NCI-H1092 treated with DMSO at 0.1 percent for 48 hours (cell line): ENCODE measurements around the gene COL1A1.
A peak's percentile ranks its signal among the peaks of the same experiment; 100 is the strongest.

Experiments
- DNase-seq: peaks from one replicate; lab custom pipeline; 2025; lab: John Stamatoyannopoulos, UW

COL1A1 gene

GRCh38 chr17:50186661-50187393, 14.6 kb downstream of the COL1A1 start:
- no peak for DNase-seq

GRCh38 chr17:50185631-50186471, 15.6 kb downstream of the COL1A1 start:
- no peak for DNase-seq

GRCh38 chr17:50184611-50185398, 16.6 kb downstream of the COL1A1 start:
- DNase-seq = no peak

GRCh38 chr17:50184064-50184463, 17.4 kb downstream of the COL1A1 start:
- DNase-seq = no peak

- DNase-seq = no peak
These were observed 17.9 kb downstream of the COL1A1 start for GRCh38 chr17:50183421-50183994.

GRCh38 chr17:50182783-50183420, 18.5 kb downstream of the COL1A1 start:
- DNase-seq = no peak

GRCh38 chr17:50181591-50182560, 19.6 kb downstream of the COL1A1 start:
- DNase-seq = no peak

- no peak for DNase-seq
These were observed 20.3 kb downstream of the COL1A1 start for GRCh38 chr17:50181144-50181543.

GRCh38 chr17:50180620-50181019, 20.8 kb downstream of the COL1A1 start:
- DNase-seq = no peak

- DNase-seq = no peak
These were observed 21.3 kb downstream of the COL1A1 start for GRCh38 chr17:50180111-50180510.

GRCh38 chr17:50177983-50178834, 23.2 kb downstream of the COL1A1 start:
- peak; percentile 23 for DNase-seq

- DNase-seq = no peak
These were observed 24.0 kb downstream of the COL1A1 start for GRCh38 chr17:50177476-50177875.

GRCh38 chr17:50176559-50177357, 24.7 kb downstream of the COL1A1 start:
- DNase-seq = no peak

- no peak for DNase-seq
These were observed 26.2 kb downstream of the COL1A1 start for GRCh38 chr17:50175035-50175807.

- no peak for DNase-seq
These were observed 27.0 kb downstream of the COL1A1 start for GRCh38 chr17:50174444-50174843.

GRCh38 chr17:50173335-50173941, 28.0 kb downstream of the COL1A1 start:
- no peak for DNase-seq

GRCh38 chr17:50172936-50173334, 28.5 kb downstream of the COL1A1 start:
- DNase-seq = no peak
